GM19328 (cell line): ENCODE measurements around the gene ZXDC.

ENCODE experiments used
- ATAC-seq: cut with Tn5 transposase; IDR thresholded peaks from one replicate; pipeline ENCODE4 v1.9.1; 2021; ENCODE audit warnings: mild to moderate bottlenecking, moderate library complexity; ENCODE audit not compliant: unreplicated experiment

Gene ZXDC

DNA sequence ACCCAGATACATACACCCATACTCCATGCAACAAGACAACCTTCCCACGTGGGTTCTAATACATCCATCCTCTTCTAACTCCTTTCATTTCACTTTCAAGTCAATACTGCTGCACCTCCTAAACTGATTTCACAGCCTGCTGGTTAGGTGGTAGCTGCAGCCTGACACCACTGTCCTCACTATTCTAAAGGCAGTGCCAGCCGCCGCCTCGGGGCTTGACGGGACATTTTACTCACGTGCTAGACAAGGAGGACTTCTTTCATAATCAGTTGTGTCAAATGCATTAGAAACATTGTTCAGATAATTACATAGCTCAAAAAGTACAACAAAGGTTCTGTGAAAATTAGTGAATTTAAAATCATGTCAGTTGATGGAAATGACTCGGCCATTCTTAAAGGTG, 35.6 kb upstream of the ZXDC start:
- ATAC-seq: no peak

DNA sequence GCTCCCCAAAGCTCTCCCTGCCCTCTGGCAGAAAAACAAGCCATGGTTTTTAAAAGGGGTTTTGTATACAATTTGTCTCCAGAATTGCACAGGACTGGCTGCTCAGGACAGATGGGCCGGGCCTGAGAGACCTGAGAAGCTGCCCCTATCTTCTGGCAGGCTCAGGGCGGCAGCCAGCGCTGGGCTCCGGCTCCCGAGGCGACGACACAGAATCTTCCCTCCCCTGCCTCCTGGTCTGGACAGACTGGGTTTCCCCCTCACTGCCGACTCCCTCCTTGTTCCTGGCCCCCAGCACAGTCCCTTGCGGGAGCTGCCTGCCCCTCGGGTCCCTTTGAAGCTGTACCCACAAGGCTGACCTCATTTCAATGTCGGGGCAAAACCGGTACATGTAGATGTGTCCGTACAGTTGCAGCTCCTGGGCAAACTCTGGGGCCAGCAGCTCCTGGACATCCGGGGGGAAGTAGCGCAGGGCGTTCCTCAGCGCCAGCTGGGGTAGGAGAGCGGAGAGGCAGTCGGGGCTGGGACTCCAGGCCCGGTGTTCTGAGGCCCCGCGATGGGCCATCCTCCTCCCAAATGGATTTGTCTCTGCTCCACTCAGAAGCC, 34.7 kb upstream of the ZXDC start:
- no peak for ATAC-seq

DNA sequence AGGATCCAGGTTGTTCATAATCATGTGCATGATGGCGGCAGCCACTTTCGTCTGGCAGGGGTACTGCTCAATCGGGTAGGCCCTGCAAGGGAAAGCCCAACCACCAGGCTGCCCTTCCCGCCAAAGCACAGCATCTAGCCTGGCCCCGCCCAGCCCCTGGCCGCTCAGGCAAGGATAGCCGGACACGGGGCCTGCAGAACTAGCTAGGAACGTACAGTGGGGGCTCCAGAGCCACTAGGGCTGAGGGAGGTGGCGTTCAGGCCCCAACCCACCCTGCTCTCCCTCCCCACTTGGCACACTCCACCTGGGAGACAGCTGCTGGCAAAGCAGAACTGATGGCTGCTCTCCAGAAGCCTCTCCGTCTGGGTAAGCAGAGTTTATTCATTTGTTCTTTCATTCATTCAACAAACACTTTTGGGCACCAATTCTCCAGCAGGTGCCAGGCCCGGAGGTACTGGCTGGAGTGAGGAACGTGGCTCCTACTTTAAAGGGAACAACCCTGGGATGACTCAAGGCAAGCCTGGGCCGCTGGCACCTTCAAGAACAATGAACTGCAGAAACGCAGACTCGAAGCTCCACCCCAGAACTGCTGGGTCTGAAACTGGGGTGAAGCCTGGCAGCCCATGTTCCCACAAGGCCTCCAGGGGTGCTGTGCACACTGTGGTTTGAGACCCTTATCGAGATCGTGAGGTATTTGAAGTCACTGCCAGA, 34.1 kb upstream of the ZXDC start:
- no peak for ATAC-seq

DNA sequence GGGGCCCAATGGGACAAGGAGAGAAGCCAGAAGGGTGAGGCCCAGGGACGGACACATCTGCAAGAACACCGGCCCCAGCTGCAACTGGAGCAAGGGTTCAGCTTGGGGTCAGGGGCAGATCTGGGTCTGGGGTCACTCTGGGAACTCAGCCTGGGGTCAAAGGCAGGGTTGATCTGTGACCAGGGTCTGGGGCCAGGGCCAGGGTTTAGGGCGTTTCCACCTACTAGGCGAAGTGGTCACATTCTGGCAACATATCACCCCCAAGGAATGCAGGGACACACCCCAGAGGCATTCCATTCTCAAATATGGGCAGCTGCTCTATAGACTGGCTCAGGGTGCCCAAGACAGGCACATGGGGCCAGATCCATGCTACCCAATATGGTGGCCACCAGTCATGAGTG, 32.9 kb upstream of the ZXDC start:
- ATAC-seq: no peak

DNA sequence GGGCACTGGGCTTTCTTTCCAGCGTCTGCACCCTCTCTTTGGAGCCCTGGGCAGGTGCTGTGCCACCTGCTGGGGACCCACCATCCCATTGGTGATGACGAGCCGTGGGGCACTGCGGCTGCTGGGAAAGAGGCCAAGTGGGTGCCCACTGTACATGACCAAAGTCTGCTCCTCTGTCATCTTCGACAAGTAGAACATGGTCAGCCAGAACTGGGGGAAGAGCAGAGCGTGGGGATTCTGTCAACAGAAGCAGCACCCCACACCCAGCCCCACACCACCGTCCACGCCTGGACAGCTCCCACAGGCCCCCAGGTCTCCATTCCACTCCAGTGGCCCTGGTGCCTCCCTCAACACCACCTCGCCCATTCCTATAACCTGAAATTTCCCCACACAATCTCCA, 32.2 kb upstream of the ZXDC start:
- ATAC-seq: no peak

DNA sequence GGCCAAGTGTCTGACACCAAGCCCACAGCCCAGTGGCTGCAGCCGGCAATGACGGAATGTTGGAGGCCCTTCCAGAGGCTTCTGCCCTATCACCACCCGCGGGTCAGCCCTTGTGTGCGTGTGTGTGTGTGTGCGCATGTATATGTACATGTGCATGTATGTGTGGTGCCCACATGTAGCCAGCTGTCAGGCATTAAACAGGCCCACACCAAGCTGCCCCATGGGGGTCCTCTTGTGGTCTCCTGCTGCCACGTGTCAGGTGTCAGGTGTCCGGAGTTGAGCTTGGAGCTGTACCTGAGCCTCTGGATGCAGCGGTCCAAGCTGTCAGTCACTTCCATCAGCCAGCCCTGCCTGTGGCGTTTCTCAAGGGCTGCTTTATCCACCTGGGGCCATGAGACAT, 28.0 kb upstream of the ZXDC start:
- no peak for ATAC-seq

DNA sequence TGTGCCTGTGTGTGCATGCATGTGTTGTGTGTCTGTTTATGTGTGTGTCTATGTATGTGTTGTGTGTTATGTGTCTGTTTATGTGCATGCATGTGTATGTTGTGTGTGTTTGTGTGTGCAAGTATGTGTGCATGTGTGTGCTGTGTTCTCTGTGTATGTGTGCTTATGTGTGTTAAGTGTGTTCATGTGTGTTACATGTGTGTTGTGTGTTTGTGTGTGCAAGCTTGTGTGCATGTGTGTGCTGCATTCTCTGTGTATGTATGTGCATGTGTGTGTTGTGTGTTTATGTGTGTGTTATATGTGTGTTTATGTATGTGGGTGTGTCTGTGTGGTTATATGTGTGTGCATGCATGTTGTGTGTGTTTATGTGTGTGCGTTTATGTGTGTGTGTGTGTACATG, 27.0 kb upstream of the ZXDC start:
- ATAC-seq: no peak

DNA sequence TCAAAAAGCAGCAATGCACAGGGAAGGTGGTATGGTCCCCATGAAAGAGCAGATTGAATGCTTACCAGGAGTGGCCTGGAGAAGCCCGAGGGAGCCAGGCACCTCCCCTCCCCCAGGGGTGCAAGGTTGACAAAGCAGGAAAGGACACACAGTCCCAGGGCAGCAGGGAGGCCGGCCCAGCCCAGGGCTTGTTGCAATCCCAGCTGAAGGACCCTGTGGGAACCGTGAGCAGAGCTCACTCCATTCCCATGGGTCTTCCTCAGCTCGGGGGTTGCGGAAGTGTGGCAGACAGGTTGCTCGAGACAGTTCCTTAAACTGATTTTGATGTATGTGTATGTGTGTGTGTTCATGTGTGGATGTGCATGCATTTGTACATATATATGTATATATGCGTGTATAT, 26.0 kb upstream of the ZXDC start:
- ATAC-seq: no peak

DNA sequence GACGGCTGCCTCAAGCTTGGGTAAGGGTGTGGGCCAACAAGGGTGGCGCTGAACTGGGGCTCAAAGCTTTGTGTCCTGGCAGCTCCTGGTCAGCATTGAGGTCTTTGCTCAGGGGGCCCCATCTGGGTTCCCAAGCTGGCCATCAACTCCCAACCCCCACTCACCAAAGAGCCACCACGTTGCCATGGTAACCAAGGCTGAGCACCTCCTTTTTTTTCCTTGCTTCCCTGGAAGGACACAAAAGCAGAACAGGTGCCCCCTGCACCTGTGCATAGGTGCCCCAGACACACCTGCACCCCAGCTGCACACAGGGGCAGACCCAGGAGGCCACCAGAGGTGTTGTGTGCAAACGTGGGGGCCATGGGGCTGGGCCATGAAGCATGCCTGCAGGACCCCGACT, 25.4 kb upstream of the ZXDC start:
- no peak for ATAC-seq

DNA sequence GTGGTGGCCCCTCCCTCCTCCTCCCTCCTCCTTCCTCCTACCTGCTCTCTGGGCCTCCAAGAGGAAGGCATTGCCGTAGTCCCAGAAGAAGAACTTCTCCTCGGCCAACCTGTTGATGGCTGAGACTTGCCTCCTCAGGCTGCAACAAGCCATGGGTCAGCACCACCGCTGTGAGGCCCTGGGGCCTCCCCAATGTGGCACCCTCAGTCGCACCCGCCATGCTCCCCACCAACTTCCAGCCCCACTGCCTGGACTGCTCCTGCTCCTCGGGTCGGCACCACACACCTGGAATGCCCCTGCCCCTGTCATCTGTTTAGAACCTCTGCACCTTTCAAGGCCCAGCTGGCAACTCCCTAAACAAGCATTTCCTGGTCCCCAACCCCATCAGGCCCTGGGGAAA, 24.3 kb upstream of the ZXDC start:
- no peak for ATAC-seq

DNA sequence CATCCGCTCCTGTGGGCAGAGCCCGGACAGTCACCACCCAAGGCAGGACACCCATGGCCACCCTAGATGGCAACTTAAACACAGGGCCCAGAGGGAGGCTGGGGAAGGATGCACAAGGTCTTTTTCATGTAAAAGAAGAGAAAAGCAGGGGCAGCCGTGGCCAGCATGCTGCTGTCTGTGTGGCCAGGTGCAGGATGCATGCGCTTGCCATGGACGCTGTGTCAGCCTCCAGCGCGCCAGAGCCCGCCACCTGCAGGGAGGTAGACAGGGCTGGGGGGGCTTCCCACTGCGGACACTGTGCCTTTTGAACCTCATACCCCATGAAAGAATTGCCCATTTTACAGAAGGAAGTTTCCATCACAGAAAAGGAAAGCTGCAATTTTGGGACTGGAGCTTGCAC, 23.7 kb upstream of the ZXDC start:
- no peak for ATAC-seq

DNA sequence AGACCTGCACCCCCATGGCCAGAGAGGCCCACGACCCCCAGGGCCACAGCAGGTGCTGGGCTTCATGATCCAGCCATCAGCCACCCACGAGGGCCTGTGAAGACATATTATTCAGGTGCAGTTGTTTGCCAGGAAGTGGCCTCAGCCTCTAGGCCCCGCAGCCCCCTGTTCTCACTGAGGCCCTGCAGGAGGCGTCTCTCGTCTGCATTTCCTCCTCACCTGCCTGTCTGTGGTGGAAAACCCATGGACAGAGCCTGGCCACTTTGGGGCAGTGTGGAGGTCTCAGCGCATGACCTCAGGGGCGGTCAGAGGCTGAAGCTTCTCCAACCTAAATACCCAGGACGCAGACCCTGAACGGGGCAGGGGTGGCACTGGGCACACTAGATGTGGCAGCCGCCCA, 23.2 kb upstream of the ZXDC start:
- no peak for ATAC-seq

DNA sequence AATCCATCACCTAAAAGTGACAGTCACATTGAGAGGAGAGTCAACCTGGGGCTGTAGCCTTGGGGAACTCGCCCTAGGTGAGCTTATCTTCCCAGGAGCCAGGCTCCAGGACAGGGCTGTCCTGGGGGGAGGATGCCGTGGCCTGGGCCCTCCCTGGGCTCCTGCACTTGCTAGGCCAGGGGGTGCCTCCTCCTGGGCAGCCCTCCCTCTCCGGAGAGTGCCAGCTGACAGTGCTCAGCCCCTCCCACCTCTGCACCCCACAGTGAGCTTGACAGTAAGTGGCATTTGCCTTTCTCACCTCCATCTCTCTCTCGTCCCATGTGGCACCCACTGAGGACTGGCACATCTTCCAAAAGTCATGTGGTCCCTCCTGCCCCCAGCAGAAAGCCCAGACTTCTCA, 22.8 kb upstream of the ZXDC start:
- ATAC-seq: no peak

DNA sequence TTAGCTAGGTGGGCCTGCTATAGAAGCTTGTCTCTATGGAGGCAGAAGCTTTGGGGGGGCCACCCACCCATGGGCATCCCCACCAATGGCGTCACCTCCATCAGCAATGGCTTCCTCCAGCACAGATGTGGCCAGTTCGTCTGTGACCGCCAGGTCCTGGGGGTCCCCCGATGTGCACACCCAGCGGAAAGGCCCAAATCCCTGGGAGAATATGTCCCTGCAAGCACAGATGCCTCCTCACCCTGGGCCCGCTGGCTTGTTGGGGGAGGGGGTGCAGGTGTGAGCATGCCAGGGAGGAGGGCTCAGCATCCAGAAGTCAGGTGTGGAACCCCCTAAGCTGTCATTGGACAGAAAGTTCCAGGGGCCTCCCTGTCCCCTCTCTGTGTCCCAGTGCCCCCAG, 22.3 kb upstream of the ZXDC start:
- ATAC-seq: no peak

DNA sequence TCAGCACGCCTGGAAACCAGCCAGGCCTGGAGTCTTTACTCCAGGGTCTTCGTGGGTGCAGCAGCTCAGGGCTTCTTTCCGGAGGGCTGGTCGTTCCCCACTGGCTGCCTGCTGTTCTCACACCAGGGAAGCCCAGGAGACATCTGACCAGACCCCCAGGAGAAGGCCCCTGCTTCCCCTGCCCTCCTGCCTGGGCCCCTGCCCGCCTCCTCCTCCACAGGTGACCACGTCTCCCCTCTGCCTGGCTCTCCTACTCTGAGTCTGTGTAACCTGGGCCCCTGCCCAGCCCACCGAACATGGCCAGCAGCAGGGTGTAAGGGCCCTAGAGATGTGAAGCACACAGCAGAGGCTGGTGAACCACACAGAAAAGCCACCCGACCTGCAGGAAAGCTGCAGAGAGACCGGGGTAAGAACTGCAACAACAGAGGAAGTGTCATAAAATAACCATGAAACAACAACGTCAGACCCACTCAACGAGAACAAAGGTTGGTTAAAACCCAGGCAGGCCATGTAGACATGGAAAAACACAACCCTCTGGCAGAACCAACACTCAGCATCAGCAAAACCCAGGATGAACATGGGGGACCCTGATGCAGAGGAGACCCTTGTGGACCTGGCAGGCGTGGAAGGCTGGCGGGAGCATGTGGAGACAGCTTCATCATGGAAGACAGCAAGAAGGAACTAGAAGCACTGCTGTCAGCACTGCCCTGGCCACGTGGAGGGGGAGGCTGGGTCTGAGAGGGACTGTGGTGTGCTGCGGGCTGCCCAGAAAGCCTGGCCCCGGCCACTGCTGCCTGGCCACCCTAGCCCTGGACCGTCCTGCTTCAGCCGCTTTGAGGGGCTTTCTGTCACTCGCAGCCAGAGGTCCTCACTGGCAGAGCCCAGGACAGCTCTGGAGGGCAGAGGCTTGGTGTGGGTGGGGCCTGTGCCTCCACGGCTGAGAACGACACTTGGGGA, 21.5 kb upstream of the ZXDC start:
- no peak for ATAC-seq

DNA sequence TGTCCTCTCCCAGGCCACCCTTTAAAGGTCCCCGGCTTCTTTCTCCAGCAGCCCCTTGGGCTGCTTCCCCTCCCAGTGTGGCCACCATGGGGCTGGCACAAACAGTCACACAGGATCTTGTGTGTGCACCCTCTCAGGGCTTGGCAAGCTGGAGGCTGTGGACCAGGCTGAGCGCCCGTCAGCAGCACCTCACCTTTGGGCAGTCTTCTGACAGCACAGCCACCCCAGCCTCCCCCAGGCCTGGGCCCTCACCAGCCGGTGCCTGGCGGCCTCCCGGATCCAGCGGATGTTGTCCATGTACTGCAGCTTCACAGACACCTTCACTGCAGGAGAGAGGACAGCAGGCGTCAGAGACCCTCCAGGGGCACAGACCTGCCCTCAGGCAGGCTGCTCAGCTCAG, 20.1 kb upstream of the ZXDC start:
- ATAC-seq: no peak

DNA sequence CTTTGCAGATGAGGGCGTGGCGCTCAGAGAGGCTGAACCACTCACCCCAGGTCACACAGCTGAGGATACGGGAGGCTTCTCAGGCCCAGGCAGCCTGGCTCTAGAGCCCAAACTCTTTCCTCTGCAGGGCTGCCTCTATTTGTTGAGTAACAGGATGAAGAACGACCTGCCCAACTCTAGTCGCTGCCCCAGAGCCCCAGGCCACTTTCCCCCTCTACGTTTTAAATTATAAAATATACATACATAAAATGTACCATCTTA, 19.2 kb upstream of the ZXDC start:
- no peak for ATAC-seq

DNA sequence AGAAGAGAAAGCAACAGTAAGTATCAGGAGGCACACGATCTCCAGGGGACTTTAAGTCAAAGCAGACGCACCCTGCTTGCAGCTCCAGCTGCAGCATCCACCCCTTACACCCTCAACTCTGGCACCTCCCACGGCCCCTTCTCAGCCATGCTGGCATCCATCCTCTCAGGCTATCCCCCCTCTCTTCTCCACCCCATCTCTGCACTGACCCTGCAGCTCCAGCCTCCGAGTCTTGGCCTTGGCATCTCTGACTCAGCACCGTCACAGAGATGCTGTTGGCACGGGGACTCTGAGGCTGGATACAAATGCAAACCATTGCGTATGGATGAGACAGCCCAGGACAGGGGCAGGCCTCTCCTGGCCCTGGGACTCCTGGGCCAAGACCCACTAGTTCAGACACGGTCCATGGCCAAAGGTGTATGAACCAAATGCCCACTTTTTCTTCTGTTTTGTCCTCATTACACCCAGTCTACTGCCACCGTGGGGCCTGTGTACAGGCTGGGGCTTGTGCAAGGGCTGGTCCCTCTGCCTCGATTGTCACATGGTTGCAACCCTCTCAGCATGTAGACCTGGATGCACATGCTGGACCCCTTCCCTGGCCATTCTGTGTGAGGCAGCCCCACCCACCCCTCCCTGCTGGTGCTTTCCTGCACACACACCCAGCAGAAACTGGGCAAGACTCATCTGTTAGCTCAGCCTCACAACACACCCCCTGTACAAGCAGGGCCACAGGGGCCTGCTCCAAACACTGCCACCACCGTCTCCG, 18.7 kb upstream of the ZXDC start:
- ATAC-seq: no peak

DNA sequence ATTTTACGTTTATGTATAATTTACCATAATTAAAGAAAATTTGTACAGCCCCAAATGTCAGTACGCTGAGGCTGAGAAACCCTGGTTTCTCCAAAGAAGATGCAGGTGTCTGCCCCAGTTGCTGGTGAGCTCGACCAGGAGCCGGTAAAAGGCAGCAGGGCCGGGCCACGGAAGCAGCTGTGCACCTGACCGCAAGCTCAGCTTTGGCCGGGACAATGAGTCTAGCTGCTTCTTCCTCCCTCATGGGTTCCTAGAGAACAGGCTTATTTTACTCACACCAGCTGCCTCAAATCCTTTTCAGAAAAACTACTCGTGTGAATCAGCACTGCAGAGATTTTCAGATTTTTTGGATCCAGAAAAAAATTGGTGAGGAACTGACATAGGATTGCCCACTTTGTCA, 18.0 kb upstream of the ZXDC start:
- ATAC-seq: no peak

DNA sequence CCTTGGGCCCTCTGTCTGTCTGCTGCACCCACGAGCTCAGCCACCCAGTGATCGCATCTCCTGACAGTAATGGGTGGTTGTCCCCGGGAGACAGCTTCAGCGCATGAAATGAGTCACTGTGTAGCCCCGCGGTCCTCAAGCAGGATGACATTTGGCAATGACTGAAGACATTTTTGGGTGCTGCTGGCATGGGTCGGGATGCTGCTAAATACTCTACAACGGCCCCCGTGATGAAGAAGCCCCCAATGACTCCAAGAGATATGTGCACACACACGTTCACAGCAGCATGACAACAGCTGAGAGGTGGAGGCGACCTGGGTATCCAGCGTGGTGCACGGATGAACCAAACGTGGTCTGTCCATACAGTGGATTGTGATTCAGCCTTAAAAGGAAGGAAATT, 17.4 kb upstream of the ZXDC start:
- ATAC-seq: no peak

DNA sequence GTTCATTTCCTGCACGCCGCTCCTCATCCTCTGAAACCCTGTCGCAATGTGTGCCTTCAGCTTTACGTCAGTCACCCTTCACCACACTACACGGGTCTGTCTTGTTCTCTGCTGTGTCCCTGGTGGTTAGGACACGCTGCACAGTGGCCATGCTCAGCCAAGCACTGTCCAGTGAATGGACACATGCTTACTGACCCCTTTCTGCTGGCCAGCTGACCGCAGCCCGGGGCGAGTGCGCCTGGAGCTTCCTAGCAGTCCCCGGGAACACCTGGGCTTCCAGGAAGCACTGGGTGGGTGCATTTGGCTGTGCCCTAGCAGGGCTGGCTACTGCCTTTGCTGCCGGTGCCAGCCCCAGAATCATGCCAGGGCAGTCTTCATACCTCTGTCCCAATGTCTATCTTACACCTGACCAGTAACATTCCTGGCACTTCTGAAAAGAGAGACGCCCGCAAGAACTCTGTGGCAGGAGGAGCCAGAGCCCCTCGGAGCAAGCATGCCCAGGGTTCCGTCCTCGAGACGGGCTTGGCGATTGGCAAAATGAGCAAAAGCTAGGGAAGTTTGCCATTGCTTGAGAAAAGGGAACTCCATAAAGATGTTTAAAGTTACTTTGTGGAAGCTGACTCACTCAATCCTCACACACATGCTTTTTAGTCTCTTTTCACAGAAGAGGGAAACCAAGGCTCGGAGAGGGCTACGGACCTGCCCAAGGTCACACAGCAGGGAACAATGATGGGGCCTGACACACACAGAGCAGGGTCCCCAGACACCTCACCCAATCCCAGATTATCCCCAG, 15.7 kb upstream of the ZXDC start:
- no peak for ATAC-seq
